ENCODE data around the gene AIFM2. TPM values are rescaled to one million over a fixed set of nuclear protein-coding genes. Genes with fewer than 3 reads are reported as not detected.
"Not testable (repeated sequence)": the region's sequence is repeated elsewhere in the genome, so short reads cannot be mapped to it uniquely, and the experiment has no call there.

The AIFM2 gene
- total and polyA plus RNA-seq, 4 donors: 12.1 to 15.5 (median 13.8) TPM

DNA sequence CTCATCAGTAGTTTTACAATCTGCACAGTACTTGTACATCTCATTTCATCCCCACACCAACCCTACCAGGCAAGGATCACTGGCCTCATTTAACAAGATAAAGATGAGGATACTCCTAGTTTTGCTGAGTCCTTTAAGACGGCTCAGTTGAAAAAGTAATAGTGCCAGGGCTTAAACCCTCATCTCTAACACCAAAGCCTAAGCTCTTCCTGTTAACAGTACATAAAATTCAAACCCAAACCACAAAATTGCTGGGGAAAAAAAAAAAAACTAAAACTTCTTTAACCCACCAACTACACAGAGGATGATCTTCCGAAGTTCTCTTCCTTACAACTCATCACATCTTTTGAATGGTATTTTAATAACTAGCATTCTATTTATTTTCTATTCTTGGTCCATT lies 36.4 kb upstream of the AIFM2 start:
- Histone ChIP-seq H3K4me1 (ENCODE audit: control insufficient read depth in 1 of 2, insufficient read depth in 2 of 2, low read length in 2 of 2) (peaks cover 0 to 3% of the 10 kb centered on the region in 2 donors), H3K27me3 (ENCODE audit: control insufficient read depth in 1 of 2, insufficient read depth in 2 of 2, low read length in 1 of 2) (peaks cover 0 to 1% of the 10 kb centered on the region in 2 donors), H3K4me3 (ENCODE audit: low read length in 2 of 2) (peak overlapping the region in 1 of 2 donors; percentile 98), H3K27ac (ENCODE audit: low read depth in 1 of 2, low read length in 2 of 2) (no peak overlapping the region), H3K9me3 (ENCODE audit: control insufficient read depth, low read length) (no peaks in the 10 kb centered on the region), H3K36me3 (ENCODE audit: control insufficient read depth in 1 of 2, insufficient read depth in 2 of 2, low read length in 1 of 2) (no peaks in the 10 kb centered on the region)
- DNase-seq: no peak
- no peak for ATAC-seq (ENCODE audit: low FRiP score)
- intact Hi-C loops (cut with DNase I): no loop called here
- WGBS, 2 donors: 14 to 19% methylated on average over 2 of the region's 2 CpGs

DNA sequence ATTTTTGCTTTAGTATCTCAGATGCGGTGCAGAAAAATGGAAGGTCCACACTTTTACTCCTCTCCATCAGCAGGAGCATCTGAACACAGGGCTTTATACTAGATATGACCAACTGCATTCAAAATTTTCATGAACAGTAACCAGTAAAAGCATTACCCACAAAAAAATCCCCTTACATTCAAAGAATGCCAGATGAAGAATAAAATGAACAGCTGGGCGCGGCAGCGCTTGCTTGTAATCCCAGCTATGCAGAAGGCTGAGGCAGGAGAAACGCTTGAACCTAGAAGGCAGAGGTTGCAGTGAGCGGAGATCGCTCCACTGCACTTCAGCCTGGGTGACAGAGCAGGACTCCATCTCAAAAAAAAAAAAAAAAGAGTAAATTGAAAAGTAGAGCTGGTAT lies 34.6 kb upstream of the AIFM2 start:
- no peak for DNase-seq
- Histone ChIP-seq H3K27ac (ENCODE audit: low read depth in 1 of 2, low read length in 2 of 2) (no peak overlapping the region), H3K4me1 (ENCODE audit: control insufficient read depth in 1 of 2, insufficient read depth in 2 of 2, low read length in 2 of 2) (peaks cover 3 to 4% of the 10 kb centered on the region in 2 donors), H3K36me3 (ENCODE audit: control insufficient read depth in 1 of 2, insufficient read depth in 2 of 2, low read length in 1 of 2) (no peaks in the 10 kb centered on the region), H3K4me3 (ENCODE audit: low read length in 2 of 2) (no peak overlapping the region), H3K9me3 (ENCODE audit: control insufficient read depth, low read length) (no peaks in the 10 kb centered on the region), H3K27me3 (ENCODE audit: control insufficient read depth in 1 of 2, insufficient read depth in 2 of 2, low read length in 1 of 2) (peaks cover 0 to 1% of the 10 kb centered on the region in 2 donors)
- intact Hi-C loops (cut with DNase I): no loop called here
- WGBS, 2 donors: 79% methylated on average over 7 of the region's 7 CpGs
- ATAC-seq (ENCODE audit: low FRiP score): no peak

GRCh38 chr10:70166394-70166793 lies 33.8 kb upstream of the AIFM2 start:
- DNase-seq (no peak), ATAC-seq (ENCODE audit: low FRiP score) (no peak)
- Histone ChIP-seq H3K9me3 (ENCODE audit: control insufficient read depth, low read length) (no peaks in the 10 kb centered on the region), H3K4me3 (ENCODE audit: low read length in 2 of 2) (no peak overlapping the region), H3K4me1 (ENCODE audit: control insufficient read depth in 1 of 2, insufficient read depth in 2 of 2, low read length in 2 of 2) (peaks cover 3 to 6% of the 10 kb centered on the region in 2 donors), H3K36me3 (ENCODE audit: control insufficient read depth in 1 of 2, insufficient read depth in 2 of 2, low read length in 1 of 2) (no peaks in the 10 kb centered on the region), H3K27me3 (ENCODE audit: control insufficient read depth in 1 of 2, insufficient read depth in 2 of 2, low read length in 1 of 2) (peaks cover 0 to 1% of the 10 kb centered on the region in 2 donors), H3K27ac (ENCODE audit: low read depth in 1 of 2, low read length in 2 of 2) (no peak overlapping the region)
- WGBS, 2 donors: 60 to 62% methylated on average over 3 of the region's 3 CpGs
- intact Hi-C loops (cut with DNase I): no loop called here

DNA sequence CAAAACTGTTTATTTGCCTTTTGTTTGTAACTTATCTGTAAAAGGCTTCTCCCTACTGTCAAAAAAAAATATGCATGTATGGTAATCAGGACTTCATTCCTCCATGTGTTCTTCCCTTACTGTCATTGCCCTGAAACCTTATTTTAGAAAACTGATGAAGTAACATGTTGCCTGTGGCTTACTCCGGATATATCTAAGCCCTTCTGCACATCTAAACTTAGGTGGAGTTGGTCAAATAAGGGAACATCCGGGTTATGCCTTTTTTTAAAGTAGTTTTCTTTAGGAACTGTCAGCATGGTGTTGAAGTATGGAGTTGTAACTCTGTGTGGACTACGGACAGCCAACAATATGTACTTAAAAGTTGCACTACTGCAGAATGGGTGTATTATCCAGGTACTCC lies 31.5 kb upstream of the AIFM2 start:
- H3K27ac ChIP-seq (ENCODE audit: low read depth in 1 of 2, low read length in 2 of 2): no peak overlapping the region
- H3K9me3 ChIP-seq (ENCODE audit: control insufficient read depth, low read length): no peaks in the 10 kb centered on the region
- no peak overlapping the region for H3K4me3 ChIP-seq (ENCODE audit: low read length in 2 of 2)
- H3K4me1 ChIP-seq (ENCODE audit: control insufficient read depth in 1 of 2, insufficient read depth in 2 of 2, low read length in 2 of 2): peaks cover 3 to 6% of the 10 kb centered on the region in 2 donors
- H3K27me3 ChIP-seq (ENCODE audit: control insufficient read depth in 1 of 2, insufficient read depth in 2 of 2, low read length in 1 of 2): no peaks in the 10 kb centered on the region
- 42 to 50% methylated on average over 3 of the region's 3 CpGs for WGBS, 2 donors
- no peak for DNase-seq
- H3K36me3 ChIP-seq (ENCODE audit: control insufficient read depth in 1 of 2, insufficient read depth in 2 of 2, low read length in 1 of 2): no peaks in the 10 kb centered on the region
- intact Hi-C loops (cut with DNase I): no loop called here
- ATAC-seq (ENCODE audit: low FRiP score): no peak

DNA sequence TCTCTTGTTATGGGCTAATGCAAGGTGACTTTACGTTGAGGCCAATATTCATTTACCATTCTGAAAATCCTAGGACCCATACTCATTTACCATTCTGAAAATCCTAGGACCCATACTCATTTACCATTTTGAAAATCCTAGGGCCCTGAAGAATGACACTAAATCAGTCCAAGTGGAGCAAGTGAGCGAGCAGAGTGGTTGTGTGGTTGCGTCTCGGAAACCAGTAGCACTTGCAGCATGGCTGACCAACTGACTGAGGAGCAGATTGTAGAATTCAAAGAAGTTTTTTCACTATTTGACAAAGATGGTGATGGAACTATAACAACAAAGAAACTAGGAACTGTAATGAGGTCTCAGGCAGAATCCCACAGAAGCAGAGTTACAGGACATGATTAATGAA lies 30.8 kb upstream of the AIFM2 start:
- H3K9me3 ChIP-seq (ENCODE audit: control insufficient read depth, low read length): no peaks in the 10 kb centered on the region
- H3K4me1 ChIP-seq (ENCODE audit: control insufficient read depth in 1 of 2, insufficient read depth in 2 of 2, low read length in 2 of 2): peaks cover 0 to 6% of the 10 kb centered on the region in 2 donors
- ATAC-seq (ENCODE audit: low FRiP score): no peak
- no peak overlapping the region for H3K4me3 ChIP-seq (ENCODE audit: low read length in 2 of 2)
- H3K27me3 ChIP-seq (ENCODE audit: control insufficient read depth in 1 of 2, insufficient read depth in 2 of 2, low read length in 1 of 2): no peaks in the 10 kb centered on the region
- intact Hi-C loops (cut with DNase I): no loop called here
- DNase-seq: no peak
- H3K36me3 ChIP-seq (ENCODE audit: control insufficient read depth in 1 of 2, insufficient read depth in 2 of 2, low read length in 1 of 2): no peaks in the 10 kb centered on the region
- 89 to 92% methylated on average over 4 of the region's 4 CpGs for whole genome bisulfite sequencing, 2 donors
- no peak overlapping the region for H3K27ac ChIP-seq (ENCODE audit: low read depth in 1 of 2, low read length in 2 of 2)

GRCh38 chr10:70162892-70163201 lies 30.2 kb upstream of the AIFM2 start:
- ATAC-seq (ENCODE audit: low FRiP score): no peak
- no peak overlapping the region for H3K27ac ChIP-seq (ENCODE audit: low read depth in 1 of 2, low read length in 2 of 2)
- H3K4me1 ChIP-seq (ENCODE audit: control insufficient read depth in 1 of 2, insufficient read depth in 2 of 2, low read length in 2 of 2): peaks cover 0 to 9% of the 10 kb centered on the region in 2 donors
- no peak overlapping the region for H3K4me3 ChIP-seq (ENCODE audit: low read length in 2 of 2)
- H3K9me3 ChIP-seq (ENCODE audit: control insufficient read depth, low read length): no peaks in the 10 kb centered on the region
- H3K27me3 ChIP-seq (ENCODE audit: control insufficient read depth in 1 of 2, insufficient read depth in 2 of 2, low read length in 1 of 2): no peaks in the 10 kb centered on the region
- WGBS, 2 donors: 39 to 47% methylated on average over 1 of the region's 1 CpG
- no peak for DNase-seq
- peaks cover 0 to 2% of the 10 kb centered on the region in 2 donors for H3K36me3 ChIP-seq (ENCODE audit: control insufficient read depth in 1 of 2, insufficient read depth in 2 of 2, low read length in 1 of 2)
- intact Hi-C loops (cut with DNase I): no loop called here

GRCh38 chr10:70162151-70162891 lies 29.7 kb upstream of the AIFM2 start:
- Histone ChIP-seq H3K9me3 (ENCODE audit: control insufficient read depth, low read length) (no peaks in the 10 kb centered on the region), H3K36me3 (ENCODE audit: control insufficient read depth in 1 of 2, insufficient read depth in 2 of 2, low read length in 1 of 2) (peaks cover 0 to 2% of the 10 kb centered on the region in 2 donors), H3K4me3 (ENCODE audit: low read length in 2 of 2) (no peak overlapping the region), H3K27me3 (ENCODE audit: control insufficient read depth in 1 of 2, insufficient read depth in 2 of 2, low read length in 1 of 2) (no peaks in the 10 kb centered on the region), H3K27ac (ENCODE audit: low read depth in 1 of 2, low read length in 2 of 2) (no peak overlapping the region), H3K4me1 (ENCODE audit: control insufficient read depth in 1 of 2, insufficient read depth in 2 of 2, low read length in 2 of 2) (peaks cover 0 to 9% of the 10 kb centered on the region in 2 donors)
- 79 to 87% methylated on average over 1 of the region's 2 CpGs for WGBS, 2 donors
- intact Hi-C loops (cut with DNase I): no loop called here
- ATAC-seq (ENCODE audit: low FRiP score): no peak
- DNase-seq: no peak

DNA sequence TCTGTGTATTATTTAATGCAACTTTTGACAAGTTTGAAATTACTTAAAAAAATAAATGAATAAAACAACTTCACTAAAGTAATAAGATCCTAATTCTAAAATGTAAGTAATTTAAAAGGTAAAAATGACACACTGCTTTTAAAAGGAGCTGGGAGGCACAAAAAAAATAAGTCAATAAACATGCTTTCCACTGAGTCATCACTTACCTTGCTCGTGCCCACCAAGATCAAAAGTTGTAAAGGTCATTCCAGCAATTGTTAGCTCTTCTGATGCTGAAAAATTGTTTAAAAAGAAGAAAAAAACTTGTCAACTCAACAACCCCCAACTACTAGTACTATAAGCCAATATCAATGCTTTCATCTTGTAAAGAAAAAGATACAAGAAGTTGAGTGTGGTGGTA lies 28.2 kb upstream of the AIFM2 start:
- no peak for ATAC-seq (ENCODE audit: low FRiP score)
- Histone ChIP-seq H3K9me3 (ENCODE audit: control insufficient read depth, low read length) (no peaks in the 10 kb centered on the region), H3K4me3 (ENCODE audit: low read length in 2 of 2) (no peak overlapping the region), H3K4me1 (ENCODE audit: control insufficient read depth in 1 of 2, insufficient read depth in 2 of 2, low read length in 2 of 2) (peaks cover 0 to 9% of the 10 kb centered on the region in 2 donors), H3K27me3 (ENCODE audit: control insufficient read depth in 1 of 2, insufficient read depth in 2 of 2, low read length in 1 of 2) (no peaks in the 10 kb centered on the region), H3K36me3 (ENCODE audit: control insufficient read depth in 1 of 2, insufficient read depth in 2 of 2, low read length in 1 of 2) (peaks cover 0 to 8% of the 10 kb centered on the region in 2 donors), H3K27ac (ENCODE audit: low read depth in 1 of 2, low read length in 2 of 2) (no peak overlapping the region)
- 42% methylated on average over 1 of the region's 1 CpG for WGBS, 2 donors
- no peak for DNase-seq
- intact Hi-C loops (cut with DNase I): no loop called here

DNA sequence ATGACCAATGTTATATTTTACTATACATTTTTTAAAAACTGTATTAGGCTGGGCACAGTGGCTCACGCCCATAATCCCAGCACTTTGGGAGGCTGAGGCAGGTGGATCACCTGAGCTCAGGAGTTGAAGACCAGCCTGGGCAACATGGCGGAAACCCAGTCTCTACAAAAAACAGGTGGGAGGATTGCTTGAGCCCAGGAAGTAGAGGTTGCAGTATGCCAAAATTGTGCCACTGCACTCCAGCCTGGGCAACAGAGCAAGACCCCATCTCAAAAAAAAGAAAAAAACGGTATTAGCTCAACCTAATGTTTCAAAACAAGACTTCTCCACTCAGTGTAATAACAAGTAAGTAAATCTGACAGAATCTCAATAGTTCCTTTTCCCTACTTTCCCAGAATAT lies 26.7 kb upstream of the AIFM2 start:
- H3K4me3 ChIP-seq (ENCODE audit: low read length in 2 of 2); DNase-seq; intact Hi-C loops (cut with DNase I); ATAC-seq (ENCODE audit: low FRiP score); H3K27me3 ChIP-seq (ENCODE audit: control insufficient read depth in 1 of 2, insufficient read depth in 2 of 2, low read length in 1 of 2); H3K9me3 ChIP-seq (ENCODE audit: control insufficient read depth, low read length); H3K4me1 ChIP-seq (ENCODE audit: control insufficient read depth in 1 of 2, insufficient read depth in 2 of 2, low read length in 2 of 2); H3K36me3 ChIP-seq (ENCODE audit: control insufficient read depth in 1 of 2, insufficient read depth in 2 of 2, low read length in 1 of 2); H3K27ac ChIP-seq (ENCODE audit: low read depth in 1 of 2, low read length in 2 of 2): not testable (repeated sequence)
- WGBS, 2 donors: 26 to 63% methylated on average over 3 of the region's 3 CpGs

All from aorta (tissue), 5 donors.